GM21447 (cell line): ENCODE measurements around the gene DNAJC27.
"Not testable (repeated sequence)": the region's sequence is repeated elsewhere in the genome, so short reads cannot be mapped to it uniquely, and the experiment has no call there.

ENCODE experiments used
- ATAC-seq: cut with Tn5 transposase; IDR thresholded peaks from one replicate; pipeline ENCODE4 v1.9.1; 2021; ENCODE audit not compliant: unreplicated experiment

DNAJC27 gene

DNA sequence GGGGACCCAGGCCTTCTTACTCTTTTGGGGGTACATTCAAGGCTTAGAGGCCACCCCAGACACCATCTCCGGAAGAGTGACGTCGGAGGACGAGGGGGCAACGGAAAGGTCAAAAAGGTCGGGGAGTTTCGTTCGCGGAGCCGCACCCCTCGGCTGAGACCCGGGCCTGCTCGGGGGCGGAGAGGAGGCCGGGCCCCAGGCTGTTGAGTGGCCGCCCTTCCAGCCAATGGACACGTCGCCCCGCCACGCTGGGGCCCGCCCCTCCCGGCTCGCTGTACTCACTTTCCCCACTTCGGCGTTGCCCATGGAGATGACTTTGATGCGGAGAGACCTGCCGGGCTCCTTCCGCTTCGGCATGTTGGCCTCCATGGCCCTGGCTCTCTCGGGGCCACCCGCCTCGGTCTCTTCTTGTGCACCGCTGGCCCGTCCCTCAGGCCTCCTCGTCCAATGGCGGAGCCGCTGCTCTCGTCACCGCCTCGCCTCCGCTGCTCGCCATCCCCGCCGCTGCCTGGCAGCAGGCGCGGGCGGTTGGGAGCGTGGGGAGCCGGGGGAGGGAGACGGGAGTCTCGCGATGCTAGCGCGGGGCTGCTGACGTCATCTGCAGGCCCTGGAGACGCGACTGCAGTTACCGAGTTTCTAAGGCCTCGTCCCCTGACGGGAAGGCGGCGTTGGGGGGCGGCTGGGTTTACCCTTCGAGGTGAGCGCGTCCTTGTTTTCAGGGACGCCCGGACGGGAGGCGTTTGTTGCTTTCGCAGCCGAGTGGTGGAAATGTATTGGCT lies at the start of gene DNAJC27:
DNAJC27 (minus strand) TSS at position 420 of the 779 bp plus-strand sequence; CDS start at position 369, 51 bp downstream.
- ATAC-seq: peak; percentile 94

DNA sequence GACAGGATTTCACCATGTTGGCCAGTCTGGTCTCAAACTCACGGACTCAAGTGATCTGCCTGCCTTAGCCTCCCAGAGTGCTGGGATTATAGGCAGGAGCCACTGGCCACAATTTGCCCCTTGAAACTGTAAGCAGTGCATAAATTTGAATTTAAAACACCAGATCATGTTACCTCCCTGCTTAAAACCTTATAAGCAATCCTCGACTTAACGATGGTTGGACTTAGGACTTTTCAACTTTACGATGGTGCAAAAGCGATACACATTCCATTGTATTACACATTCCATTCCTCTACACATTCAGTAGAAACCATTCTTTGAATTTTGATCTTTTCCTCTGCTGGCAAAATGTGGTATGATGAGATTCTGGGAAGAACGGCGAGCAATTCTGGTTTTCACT lies 46.9 kb upstream of the DNAJC27 start:
- no peak for ATAC-seq

DNA sequence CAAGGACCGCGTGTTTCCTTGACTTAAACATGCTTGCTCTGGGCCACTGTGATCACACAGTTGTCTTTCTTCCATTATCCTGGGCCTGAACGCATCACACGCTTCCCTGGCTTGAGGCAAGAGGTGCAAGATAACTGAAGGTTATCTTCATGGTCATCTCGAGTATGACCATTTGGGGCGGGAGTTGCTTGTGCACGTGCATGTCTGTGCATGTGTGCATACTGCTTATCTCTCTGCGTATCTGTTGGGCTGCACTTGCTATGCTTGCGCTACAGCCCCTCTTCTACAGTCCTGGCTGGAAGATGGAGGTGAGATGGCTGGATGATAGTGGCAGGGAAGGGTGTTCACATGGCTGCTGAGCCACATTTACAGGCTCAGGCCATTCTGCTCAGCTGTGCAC lies 42.9 kb upstream of the DNAJC27 start:
- ATAC-seq: no peak

DNA sequence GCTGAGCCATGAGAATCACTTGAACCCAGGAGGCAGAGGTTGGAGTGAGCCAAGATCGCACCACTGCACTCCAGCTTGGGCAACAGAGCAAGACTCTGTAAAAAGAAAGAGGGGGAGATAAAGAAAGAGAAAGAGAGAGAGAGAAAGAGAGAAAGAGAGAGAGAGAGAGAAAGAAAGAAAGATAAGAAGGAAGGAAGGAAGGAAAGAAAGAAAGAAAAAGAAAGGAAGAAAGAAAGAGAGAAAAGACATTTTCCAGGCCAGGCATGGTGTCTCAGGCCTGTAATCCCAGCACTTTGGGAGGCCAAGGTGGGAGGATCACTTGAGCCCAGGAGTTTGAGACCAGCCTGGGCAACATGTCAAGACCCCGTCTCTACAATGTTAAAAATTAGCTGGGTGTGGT lies 39.6 kb upstream of the DNAJC27 start:
- ATAC-seq: not testable (repeated sequence)

DNA sequence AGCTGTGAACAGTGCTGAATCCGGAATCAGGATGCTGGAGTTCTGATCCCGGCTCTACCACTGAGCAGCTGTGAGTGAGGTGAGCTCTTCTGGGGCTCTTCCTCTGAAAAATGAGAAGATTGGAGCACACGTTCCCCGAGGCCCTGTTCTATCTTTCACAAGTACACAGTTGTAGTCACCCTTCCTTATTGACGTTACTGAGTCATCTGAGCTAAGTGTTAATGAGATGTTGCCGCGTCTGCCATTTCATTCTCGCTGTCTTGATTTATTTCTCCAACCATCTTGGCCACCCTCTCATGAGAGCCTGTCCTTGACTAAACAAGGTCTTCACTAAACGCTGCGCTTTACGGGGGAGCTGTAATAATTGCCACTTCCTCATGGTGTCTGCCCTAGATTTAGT lies 38.2 kb upstream of the DNAJC27 start:
- ATAC-seq: no peak

DNA sequence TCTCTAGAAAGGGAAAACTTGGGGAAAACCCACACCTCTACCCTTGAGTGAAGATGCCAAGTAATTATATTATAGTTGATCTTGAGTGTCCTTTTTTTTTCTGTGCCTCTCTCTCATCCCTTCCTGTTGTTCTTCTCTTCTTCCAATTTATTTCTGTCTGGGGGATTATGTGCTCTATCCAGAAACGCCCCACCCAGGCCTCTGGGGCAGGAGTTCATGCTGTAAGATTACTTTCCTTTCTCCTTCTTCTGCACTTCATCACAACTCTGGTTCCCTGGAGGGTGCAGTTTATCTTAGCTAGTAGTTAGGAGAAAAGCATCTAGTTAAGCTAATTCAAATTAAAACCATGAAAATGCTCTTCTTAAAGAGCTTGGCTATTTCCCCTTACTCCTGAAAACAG lies 30.3 kb upstream of the DNAJC27 start:
- no peak for ATAC-seq

DNA sequence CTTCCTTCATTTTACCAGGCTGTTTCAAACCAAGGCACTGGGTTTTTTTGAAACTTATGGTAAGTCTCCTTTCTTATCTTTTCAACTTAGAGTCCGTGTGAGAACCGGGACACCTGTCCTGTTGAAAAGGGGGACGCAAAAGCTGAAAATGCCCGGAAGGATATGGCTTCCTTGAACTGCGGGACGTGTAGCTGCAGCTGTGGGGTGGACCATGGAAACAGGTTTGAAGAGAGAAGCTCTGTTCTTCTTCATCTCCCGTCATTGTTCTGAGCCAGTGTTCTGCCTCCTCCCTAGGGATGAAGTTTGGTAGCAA lies 29.5 kb upstream of the DNAJC27 start:
- ATAC-seq: no peak

DNA sequence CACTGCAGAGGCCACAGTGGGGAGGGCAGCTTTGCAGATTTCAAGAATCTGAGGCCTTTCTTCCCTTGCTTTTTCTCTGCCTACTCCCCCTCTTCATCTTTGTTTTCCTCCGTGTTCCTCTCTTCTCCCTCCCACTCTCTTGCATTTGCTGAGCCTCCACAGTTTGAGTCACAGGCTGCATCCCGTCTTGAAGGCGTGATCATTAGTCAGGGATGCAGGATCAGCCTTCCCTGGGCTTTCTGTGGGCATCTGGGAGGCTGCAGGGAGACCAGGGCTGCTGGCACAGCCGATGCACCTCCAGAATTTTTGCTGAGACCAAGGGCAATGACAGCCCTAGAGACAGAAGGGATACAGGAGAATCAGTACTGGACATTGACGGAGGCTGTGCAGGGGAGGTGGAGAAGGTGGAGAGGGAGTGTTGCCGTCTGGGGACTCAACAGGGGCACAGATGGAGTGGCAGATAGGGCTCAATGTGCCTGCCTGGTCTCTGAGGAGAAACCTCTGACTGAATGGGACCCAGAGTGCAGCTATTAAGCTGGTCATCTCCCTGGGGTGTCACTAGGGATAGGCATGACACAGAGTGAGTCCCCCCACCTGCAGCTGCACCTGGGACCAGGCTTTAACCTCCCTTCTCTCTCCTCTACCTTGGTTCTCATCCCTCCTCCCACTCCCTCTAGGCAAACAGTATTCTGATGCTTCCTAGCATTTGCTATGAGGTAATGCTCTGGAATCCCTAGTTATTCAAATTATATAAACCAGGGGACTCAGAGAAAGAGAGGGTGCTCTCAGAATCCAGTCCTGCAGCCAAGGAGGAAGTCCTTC lies 29.0 kb upstream of the DNAJC27 start:
- ATAC-seq: no peak

DNA sequence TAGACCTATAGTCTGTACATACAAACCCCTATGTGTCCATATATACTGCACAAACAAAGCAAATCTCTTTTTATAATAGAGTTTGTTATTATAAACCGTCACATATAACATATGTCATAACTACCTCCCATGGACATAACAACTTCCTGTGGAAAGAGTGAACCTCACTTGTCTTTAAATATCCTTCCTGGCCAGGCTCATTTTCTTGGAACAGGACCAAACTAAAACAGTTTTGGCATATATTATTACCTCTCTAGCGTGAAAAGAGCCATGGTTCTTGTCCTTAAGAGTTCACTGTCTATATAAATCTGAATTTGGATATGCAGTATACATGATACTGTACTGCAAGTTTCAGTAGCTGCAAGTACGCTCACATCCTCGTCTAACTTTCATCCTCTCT lies 28.3 kb upstream of the DNAJC27 start:
- no peak for ATAC-seq

DNA sequence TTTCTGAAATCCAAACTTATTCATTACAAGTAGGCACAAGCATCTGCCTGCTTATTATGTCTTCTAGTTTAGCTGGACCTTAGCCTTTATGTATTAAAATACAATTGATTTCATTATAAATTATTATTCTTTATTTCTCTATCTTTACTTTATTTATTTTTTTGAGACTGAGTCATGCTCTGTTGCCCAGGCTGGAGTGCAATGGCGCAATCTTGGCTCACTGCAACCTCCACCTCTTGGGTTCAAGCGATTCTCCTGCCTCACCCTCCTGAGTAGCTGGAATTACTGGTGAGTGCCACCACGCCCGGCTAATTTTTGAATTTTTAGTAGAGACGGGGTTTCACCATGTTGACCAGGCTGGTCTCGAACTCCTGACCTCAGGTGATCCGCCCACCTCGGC lies 27.3 kb upstream of the DNAJC27 start:
- not testable (repeated sequence) for ATAC-seq

DNA sequence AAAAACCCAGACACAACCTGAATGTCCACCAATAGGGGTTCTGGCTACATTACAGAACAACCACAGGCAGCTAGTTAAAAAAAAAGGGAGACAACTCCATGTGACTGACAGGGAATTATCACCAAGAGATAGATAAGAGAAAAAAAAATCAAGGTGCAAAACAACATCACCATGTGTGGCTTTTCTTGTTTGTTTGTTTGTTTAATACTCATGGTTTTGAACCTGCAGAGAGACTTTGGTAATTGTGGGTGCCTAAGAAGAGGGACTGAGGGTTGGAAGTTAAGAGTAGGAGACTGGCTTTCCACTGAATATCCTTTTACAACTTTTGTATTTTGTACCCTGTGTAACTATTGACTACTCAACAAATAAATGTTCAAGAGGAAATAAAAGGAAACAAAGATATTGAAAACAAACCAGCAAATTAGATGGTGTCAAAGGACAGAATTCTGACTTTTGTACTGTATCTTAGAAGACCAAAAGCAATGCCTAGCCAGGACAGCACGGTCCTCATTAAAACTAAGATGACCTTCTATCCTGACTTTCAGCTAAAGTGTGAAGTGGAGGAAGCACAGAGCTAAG lies 22.5 kb upstream of the DNAJC27 start:
- ATAC-seq: no peak

DNA sequence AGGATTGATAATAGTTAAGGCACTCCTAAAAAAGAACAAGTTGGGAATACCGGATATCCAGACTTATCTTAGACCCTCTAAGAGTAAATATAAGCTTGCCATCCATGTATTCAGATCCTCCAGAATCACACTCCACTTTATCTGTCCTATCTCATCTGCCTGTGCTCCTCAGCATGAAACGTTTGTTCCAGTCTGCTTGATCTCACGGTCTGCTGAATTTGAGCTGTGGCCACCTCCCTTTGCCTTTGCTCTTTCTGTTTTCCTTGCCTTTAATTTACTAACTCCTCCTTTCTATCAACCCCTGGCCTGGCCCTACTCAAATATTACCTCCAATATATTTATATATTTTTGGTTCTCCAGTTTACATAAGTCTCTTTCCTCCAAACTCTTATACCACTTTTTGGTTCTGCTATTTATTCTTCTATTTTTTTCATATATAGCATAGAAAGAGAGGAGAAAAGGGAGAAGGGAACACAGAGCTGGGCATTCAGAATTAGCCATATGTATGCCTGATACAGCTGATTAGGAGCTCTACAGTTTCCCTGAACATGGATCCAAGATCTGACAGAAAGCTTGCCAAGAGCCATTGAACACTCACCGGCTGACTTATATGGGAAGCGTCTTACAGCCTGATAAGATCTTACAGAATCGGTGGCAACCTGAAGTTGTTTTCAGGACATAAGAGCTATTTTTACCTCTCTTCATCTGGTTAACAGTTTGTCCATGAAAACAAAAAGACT lies 21.8 kb upstream of the DNAJC27 start:
- ATAC-seq: no peak

DNA sequence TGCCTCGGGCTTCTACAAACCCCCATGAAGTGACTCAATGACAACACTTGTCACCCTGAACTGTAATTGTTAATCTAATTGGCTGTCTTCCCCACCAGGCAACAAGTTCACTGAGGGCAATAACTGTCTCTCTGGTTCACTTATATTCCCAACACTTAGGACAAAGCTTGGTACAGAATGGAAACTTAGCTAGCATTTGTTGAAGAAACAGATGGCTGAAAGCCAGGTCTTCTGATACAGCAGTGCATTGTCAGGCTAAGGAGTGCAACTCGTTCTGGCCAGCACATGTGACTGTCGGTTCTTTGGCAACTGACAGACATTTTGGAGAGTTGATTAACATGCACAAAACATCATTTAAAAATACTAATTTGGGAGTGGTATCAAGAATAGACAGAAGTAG lies 14.6 kb upstream of the DNAJC27 start:
- ATAC-seq: no peak

DNA sequence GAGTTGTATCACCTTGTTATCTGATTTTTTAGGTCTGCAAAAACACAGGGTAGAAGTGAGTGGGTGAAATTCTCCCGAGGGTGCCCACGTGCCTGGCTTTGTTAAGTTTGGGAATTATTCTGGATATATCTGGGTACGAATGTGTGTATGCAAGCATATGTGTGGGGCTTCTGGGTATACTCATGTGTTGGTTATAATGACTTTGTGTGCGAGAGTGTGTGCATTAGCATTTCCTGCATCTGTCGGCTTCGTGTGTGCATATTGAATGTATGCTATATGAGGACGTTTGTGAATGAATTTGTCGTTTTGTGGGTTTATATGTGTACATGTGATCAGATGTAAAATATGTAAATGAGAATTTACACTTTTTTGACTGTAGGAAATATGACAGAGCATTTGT lies 13.8 kb upstream of the DNAJC27 start:
- no peak for ATAC-seq

DNA sequence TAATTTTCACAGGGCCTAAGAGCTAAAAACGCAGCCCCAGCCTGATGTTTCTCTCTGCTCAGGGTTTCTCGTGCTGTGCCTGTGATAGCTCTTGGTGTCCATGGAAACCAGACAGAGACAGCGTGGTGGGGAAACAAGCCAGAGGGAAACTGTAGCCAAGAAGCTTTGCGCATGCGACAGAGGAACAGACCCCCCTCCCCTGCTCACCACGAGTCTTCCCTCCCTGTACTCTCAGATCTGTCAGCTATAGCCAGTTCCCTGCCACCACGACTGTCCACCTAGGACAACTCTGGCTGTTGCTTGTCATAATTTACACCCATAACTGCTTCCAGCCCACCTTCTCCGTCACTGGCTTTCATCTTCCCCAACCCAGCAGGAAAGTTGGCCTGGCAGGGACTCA lies 13.2 kb upstream of the DNAJC27 start:
- ATAC-seq: no peak

DNA sequence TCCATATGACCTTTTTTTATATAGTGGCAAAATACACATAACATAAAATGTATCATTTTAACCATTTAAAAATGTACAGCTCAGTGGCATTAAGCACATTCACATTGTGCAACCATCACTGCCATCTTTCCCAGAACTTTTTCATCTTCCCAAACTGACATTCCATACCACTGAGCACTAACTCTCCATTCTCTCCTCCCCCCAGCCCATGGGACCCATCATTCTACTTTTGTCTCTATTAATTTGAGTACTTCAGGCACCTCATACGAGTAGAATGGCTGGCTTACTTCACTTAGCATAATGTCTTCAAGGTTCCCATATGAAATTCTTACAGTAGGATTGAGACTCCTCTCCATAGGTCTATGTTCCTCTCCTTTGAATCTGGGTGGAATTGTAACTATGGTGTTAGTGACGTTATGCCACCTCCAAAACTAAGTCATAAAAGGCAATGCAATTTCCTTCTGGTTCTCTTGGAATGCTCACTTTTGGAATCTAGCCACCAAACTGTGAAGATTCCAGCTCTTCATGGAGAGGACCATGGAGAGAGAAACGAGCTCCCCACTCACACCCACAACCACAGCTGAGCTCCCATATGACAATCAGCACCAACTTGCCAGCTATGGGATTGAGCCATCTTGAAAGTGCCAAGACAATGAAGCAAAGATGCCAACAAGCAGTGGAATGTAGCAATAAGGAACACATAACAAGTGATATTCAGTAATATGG lies 9.8 kb upstream of the DNAJC27 start:
- no peak for ATAC-seq

DNA sequence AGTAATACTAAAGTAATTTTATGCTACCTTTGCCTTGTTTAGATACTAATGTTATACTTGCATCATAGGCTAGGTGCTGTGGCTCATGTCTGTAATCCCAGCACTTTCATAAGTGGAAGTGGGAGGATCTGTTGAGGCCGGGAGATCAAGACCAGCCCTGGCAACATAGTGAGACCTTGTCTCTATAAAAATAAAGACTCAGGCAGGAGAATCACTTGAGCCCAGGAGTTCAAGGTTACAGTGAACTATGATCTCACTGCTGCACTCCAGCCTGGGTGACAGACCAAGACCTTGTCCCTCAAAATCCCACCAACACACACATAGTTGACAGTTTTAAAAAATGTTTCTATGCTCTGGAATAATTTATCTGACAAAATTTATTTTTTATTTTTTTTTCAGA lies 6.9 kb upstream of the DNAJC27 start:
- ATAC-seq: no peak

DNA sequence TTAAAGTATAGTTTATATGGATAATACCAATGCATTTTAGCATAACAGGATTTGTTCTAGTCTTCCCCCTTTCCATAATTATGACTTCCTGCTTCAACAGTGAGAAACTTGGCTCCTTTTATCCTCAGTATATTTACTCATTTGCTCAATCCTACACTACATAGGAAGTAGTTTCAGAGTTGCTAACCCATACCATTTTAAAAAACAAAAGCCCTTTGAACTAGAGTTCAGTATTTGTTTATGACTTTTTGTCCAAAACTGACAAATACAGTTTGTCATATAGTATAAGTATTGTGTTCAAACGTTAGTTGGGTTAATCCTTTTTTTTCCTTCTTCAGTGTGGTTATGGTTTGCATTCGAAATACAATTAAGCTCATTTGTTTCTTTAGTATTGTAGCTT lies 5.9 kb upstream of the DNAJC27 start:
- no peak for ATAC-seq

DNA sequence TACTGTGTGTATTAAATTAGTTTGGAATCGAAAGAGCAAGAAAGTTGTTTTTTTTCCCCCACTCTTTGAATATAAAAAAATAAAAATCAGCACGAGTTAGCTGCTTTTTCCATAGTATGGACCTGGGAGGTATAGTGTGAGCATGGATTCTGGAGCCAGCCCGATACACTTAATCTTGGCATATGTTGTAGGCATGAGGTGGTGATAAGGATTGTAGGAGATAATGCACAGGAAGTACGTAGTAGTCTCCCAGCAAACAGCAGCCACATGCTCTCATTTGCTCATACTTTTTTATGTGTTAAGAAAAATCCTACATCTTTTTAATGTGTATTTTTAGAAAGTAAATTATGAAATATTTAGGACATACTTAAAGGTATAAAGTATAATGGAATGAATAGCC lies 2.1 kb upstream of the DNAJC27 start:
- ATAC-seq: no peak

DNA sequence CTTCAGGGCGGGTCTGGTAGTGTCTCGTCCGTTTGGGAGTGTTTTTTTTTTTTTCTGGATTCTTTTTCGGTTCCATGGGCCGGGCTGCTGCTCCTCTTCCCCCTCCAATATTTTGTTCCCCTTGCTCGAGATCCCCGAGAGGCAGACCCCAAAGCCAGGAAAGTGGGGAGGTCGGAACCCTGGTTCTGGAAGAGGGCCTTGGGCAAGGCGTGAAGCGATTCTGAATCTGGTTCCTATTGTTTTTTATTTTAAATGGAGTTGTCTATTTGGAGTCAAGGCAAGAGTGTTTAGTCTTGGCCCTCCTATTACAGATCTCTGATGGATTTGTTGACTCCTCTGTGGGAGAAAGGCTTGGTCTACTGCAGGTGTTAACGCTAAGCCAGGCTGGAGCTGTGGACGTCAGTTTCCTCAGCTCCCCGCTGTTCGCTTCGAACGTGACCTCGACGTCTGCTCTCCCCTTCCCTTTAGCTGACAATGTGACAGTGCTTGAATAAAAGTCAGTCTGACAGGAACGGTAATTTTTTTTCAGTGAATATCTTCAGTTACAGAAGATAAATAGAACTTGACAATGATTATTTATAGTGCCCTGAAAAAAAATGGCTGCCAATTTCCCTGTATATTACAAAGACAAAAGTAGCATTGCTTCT lies 683 bp upstream of the DNAJC27 start:
- no peak for ATAC-seq

DNA sequence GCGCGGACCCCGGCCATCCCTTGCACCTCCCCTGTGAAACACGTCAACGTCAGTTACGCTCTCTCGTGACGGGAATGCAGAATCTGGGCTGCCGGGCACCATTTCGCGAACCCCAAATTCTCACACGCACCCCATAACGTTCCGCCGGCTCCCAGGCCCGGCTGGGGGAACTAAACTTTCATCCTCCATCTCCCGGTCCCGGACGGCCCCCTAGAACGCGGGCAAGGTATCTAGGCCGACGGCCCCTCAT lies 544 bp downstream of the DNAJC27 start:
- peak; percentile 1 for ATAC-seq
